IMR-90 (cell line): ENCODE results near the gene PIK3C2A.

Source experiments
- CTCF ChIP-seq: conservative IDR thresholded peaks from 2 replicates; pipeline ENCODE4 v1.5.1; 2012; ENCODE audit warnings: mild to moderate bottlenecking, low read depth, low read length, improper control_type of control experiment
- NFE2L2 ChIP-seq: fragments of 150-350 bp; IDR thresholded peaks from 2 replicates; pipeline ENCODE4 v1.6.1; 2016; ENCODE audit warnings: low read depth, mild to moderate bottlenecking, low read length
- POLR2A ChIP-seq: IDR thresholded peaks from 2 replicates; pipeline ENCODE4 v1.6.1; 2012; ENCODE audit warnings: mild to moderate bottlenecking, low read depth, low read length
- SMC3 ChIP-seq: fragments of 150-350 bp; IDR thresholded peaks from 2 replicates; pipeline ENCODE4 v1.6.1; 2016; ENCODE audit warnings: low read depth, mild to moderate bottlenecking, antibody characterized with exemption, low read length, moderate library complexity
- TF ChIP-seq, protein P1 (sequence below): fragments of 150-350 bp; IDR thresholded peaks from 2 replicates; pipeline ENCODE4 v1.6.1; 2017; ENCODE audit warnings: mild to moderate bottlenecking, antibody characterized with exemption, low read length, low read depth
- TF ChIP-seq, protein P2 (sequence below): fragments of 150-350 bp; IDR thresholded peaks from 2 replicates; pipeline ENCODE4 v1.6.1; 2016; ENCODE audit warnings: low read depth, mild to moderate bottlenecking, low read length, moderate library complexity, borderline replicate concordance

DNA sequence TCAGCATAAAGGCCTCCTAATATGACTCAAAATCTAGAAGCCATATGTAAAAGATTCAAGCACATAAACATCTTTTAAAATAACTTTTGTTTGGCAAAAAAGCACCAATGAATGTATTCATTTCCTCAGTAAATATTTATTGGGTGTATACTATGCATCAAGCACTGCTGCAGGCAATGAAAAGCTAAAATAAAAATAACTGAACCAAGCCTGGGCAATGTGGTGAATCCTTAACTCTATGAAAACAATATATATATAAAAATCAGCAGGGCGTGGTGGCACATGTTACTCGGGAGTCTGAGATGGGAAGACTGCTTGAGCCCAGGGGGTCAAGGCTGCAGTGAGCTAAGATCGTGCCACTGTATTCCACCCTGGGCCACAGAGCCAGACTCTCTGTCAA lies 27.8 kb downstream of the PIK3C2A start:
- TF ChIP-seq CTCF: no peak
- no peak for TF ChIP-seq NFE2L2
- TF ChIP-seq, protein P1, sequence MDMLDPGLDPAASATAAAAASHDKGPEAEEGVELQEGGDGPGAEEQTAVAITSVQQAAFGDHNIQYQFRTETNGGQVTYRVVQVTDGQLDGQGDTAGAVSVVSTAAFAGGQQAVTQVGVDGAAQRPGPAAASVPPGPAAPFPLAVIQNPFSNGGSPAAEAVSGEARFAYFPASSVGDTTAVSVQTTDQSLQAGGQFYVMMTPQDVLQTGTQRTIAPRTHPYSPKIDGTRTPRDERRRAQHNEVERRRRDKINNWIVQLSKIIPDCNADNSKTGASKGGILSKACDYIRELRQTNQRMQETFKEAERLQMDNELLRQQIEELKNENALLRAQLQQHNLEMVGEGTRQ: no peak
- no peak for TF ChIP-seq POLR2A
- TF ChIP-seq, protein P2, sequence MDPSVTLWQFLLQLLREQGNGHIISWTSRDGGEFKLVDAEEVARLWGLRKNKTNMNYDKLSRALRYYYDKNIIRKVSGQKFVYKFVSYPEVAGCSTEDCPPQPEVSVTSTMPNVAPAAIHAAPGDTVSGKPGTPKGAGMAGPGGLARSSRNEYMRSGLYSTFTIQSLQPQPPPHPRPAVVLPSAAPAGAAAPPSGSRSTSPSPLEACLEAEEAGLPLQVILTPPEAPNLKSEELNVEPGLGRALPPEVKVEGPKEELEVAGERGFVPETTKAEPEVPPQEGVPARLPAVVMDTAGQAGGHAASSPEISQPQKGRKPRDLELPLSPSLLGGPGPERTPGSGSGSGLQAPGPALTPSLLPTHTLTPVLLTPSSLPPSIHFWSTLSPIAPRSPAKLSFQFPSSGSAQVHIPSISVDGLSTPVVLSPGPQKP: no peak
- TF ChIP-seq SMC3: no peak
